Measurements from ENCODE around the gene SERPINI2. TPM values are rescaled to one million over a fixed set of nuclear protein-coding genes. Genes with fewer than 3 reads are reported as not detected.

SERPINI2 gene
- total and polyA plus RNA-seq, 2 of the 13 experiments (the other 11 are each of a cell fraction or from before 2014, with no cell fraction given), result not detected

DNA sequence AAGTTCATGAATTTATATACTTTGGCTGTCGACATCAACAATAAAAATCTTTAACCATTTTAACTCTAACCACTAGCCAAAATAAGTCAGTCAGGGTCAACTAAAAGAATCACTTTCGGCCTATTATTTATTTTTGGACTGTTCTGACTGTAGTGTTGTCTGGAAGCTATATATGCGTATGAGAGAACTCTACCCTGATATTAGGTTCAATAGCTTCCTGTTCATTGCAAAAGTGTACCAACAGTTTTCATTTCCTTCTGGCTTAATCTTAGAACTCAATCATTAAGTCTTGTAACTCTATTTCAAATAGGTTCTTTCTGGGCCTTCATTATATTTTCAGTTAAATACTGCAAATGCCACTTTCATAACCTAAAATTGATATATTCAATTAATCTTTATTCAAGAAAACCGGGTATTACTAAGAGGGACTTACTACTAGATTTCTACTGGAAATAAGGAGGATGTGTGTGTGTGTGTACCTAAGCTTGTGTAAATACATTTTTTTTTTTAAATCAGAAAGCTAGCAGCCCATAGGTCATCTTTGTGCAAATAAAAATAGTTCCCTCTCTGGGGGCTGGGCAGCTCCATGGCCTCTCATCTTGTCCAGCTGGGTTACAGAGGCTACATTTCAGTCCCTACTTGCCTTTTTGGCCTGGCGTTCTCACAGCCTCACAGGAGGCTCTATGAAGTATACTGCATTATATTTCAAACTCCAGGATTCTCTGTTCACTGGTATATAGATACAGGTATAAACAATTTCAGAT, 5.8 kb downstream of the SERPINI2 start (continued):
- no peak for TF ChIP-seq ATF7 (IDR thresholded peaks at IDR 0.05)
- TF ChIP-seq ATF7 (CRISPR knock-in tag; IDR thresholded peaks at IDR 0.05), result no peak
- TF ChIP-seq ZNF33A (CRISPR knock-in tag; IDR thresholded peaks at IDR 0.05; ENCODE audit: borderline replicate concordance), result no peak
- TF ChIP-seq ZNF556 (CRISPR knock-in tag; IDR thresholded peaks at IDR 0.05; ENCODE audit: borderline replicate concordance), result no peak
- TF ChIP-seq, protein P1, sequence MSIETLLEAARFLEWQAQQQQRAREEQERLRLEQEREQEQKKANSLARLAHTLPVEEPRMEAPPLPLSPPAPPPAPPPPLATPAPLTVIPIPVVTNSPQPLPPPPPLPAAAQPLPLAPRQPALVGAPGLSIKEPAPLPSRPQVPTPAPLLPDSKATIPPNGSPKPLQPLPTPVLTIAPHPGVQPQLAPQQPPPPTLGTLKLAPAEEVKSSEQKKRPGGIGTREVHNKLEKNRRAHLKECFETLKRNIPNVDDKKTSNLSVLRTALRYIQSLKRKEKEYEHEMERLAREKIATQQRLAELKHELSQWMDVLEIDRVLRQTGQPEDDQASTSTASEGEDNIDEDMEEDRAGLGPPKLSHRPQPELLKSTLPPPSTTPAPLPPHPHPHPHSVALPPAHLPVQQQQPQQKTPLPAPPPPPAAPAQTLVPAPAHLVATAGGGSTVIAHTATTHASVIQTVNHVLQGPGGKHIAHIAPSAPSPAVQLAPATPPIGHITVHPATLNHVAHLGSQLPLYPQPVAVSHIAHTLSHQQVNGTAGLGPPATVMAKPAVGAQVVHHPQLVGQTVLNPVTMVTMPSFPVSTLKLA (IDR thresholded peaks at IDR 0.05), result no peak
- TF ChIP-seq THAP11 (CRISPR knock-in tag; IDR thresholded peaks at IDR 0.05), result no peak
- TF ChIP-seq SNAPC2 (CRISPR knock-in tag; IDR thresholded peaks at IDR 0.05), result no peak
- peak; percentile 47; the same call in 1 of the 2 replicates for TF ChIP-seq GATAD2A (CRISPR knock-in tag; IDR thresholded peaks at IDR 0.05)
- TF ChIP-seq ZNF263 (CRISPR knock-in tag; IDR thresholded peaks at IDR 0.05), result no peak
- TF ChIP-seq, protein P2, sequence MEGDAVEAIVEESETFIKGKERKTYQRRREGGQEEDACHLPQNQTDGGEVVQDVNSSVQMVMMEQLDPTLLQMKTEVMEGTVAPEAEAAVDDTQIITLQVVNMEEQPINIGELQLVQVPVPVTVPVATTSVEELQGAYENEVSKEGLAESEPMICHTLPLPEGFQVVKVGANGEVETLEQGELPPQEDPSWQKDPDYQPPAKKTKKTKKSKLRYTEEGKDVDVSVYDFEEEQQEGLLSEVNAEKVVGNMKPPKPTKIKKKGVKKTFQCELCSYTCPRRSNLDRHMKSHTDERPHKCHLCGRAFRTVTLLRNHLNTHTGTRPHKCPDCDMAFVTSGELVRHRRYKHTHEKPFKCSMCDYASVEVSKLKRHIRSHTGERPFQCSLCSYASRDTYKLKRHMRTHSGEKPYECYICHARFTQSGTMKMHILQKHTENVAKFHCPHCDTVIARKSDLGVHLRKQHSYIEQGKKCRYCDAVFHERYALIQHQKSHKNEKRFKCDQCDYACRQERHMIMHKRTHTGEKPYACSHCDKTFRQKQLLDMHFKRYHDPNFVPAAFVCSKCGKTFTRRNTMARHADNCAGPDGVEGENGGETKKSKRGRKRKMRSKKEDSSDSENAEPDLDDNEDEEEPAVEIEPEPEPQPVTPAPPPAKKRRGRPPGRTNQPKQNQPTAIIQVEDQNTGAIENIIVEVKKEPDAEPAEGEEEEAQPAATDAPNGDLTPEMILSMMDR (CRISPR knock-in tag; IDR thresholded peaks at IDR 0.05), result no peak
- no peak for TF ChIP-seq ZNF558 (CRISPR knock-in tag; IDR thresholded peaks at IDR 0.05; ENCODE audit: borderline replicate concordance)
- TF ChIP-seq HOXA5 (CRISPR knock-in tag; IDR thresholded peaks at IDR 0.05), result no peak
- TF ChIP-seq REL (CRISPR knock-in tag; conservative IDR thresholded peaks at IDR 0.05), result no peak
- peak; percentile 58 for TF ChIP-seq HNF4A (CRISPR knock-in tag; IDR thresholded peaks at IDR 0.05)
- TF ChIP-seq TCF7L2 (IDR thresholded peaks at IDR 0.05; ENCODE audit: low read depth, low read length), result no peak
- no peak for TF ChIP-seq ZNF484 (CRISPR knock-in tag; IDR thresholded peaks at IDR 0.05; ENCODE audit: borderline replicate concordance, low read depth)
- no peak for TF ChIP-seq ATF2 (CRISPR knock-in tag; IDR thresholded peaks at IDR 0.05)
- no peak for TF ChIP-seq PAX8 (CRISPR knock-in tag; IDR thresholded peaks at IDR 0.05; ENCODE audit: borderline replicate concordance)
- TF ChIP-seq ZNF777 (CRISPR knock-in tag; IDR thresholded peaks at IDR 0.05), result no peak
- peak; percentile 29; the same call in 1 of the 2 replicates for TF ChIP-seq SOX5 (CRISPR knock-in tag; IDR thresholded peaks at IDR 0.05; ENCODE audit: borderline replicate concordance)
- no peak for TF ChIP-seq HOXD1 (CRISPR knock-in tag; IDR thresholded peaks at IDR 0.05)
- no peak for TF ChIP-seq ZNF382 (CRISPR knock-in tag; IDR thresholded peaks at IDR 0.05; ENCODE audit: borderline replicate concordance)
- no peak for TF ChIP-seq ARNTL (CRISPR knock-in tag; IDR thresholded peaks at IDR 0.05)
- no peak for TF ChIP-seq ZNF747 (CRISPR knock-in tag; IDR thresholded peaks at IDR 0.05; ENCODE audit: borderline replicate concordance)
- no peak for TF ChIP-seq ZUFSP (CRISPR knock-in tag; IDR thresholded peaks at IDR 0.05; ENCODE audit: borderline replicate concordance)
- TF ChIP-seq POLR2A (IDR thresholded peaks at IDR 0.05; ENCODE audit: insufficient read depth in 1 of 2, low read depth in 2 of 2, low read length in 2 of 2), result no peak
- no peak for TF ChIP-seq MAF1 (CRISPR knock-in tag; IDR thresholded peaks at IDR 0.05; ENCODE audit: borderline replicate concordance)
